GM06990 (cell line): ENCODE data around the gene KSR1.

Source experiments
- DNase-seq: peaks from one replicate; pipeline ENCODE4 v3.0.0-alpha.2; 2011; ENCODE audit not compliant: insufficient read length; ENCODE audit errors: extremely low read depth
- H3K27me3 ChIP-seq: replicated peaks from 2 replicates; pipeline ENCODE4 v1.6.0; 2011; ENCODE audit warnings: low read length; ENCODE audit not compliant: control insufficient read depth, insufficient read depth
- H3K36me3 ChIP-seq: 2 replicates; pipeline ENCODE4 v1.5.1; 2011; ENCODE audit warnings: low read length; ENCODE audit not compliant: control insufficient read depth, insufficient read depth
- H3K4me3 ChIP-seq: replicated peaks from 2 replicates; pipeline ENCODE4 v1.5.1; 2011; ENCODE audit warnings: low read depth, mild to moderate bottlenecking, control low read depth, low read length
- CTCF ChIP-seq: IDR thresholded peaks from 2 replicates; pipeline ENCODE4 v1.5.1; 2011; ENCODE audit warnings: low read length, control low read depth, mild to moderate bottlenecking, inconsistent platforms; ENCODE audit not compliant: insufficient read depth, poor library complexity, severe bottlenecking

KSR1 gene

DNA sequence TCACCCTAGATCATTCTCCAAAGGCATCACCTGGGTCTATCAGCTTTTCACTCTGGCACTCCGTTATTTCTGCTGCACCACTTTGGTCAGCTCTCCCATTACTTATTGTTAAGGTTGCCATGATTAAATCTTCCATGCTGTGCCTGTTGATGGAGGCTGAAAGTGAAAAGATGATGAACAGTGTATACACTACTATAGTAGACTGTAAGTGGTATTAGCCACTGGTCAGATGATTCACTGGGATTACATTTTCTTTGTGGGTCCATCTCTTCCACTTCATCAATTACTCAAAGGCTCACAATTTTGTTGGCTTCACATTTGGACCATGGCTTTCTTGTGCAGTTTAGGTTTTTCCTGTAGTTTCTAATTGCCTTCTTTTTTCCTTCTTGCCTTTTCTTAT, 158.9 kb downstream of the KSR1 start:
- DNase-seq: no peak
- peaks cover 28% of the 10 kb centered on the region for H3K36me3 ChIP-seq
- no peak for TF ChIP-seq CTCF

GRCh38 chr17:27616414-27616813, 160.2 kb downstream of the KSR1 start:
- Histone ChIP-seq H3K4me3 (no peak overlapping the region), H3K27me3 (no peaks in the 10 kb centered on the region), H3K36me3 (peaks cover 28% of the 10 kb centered on the region)
- no peak for DNase-seq
- no peak for TF ChIP-seq CTCF

More for the DNA sequence above, 158.9 kb downstream of the KSR1 start:
- H3K4me3 ChIP-seq: no peak overlapping the region
- H3K27me3 ChIP-seq: no peaks in the 10 kb centered on the region

DNA sequence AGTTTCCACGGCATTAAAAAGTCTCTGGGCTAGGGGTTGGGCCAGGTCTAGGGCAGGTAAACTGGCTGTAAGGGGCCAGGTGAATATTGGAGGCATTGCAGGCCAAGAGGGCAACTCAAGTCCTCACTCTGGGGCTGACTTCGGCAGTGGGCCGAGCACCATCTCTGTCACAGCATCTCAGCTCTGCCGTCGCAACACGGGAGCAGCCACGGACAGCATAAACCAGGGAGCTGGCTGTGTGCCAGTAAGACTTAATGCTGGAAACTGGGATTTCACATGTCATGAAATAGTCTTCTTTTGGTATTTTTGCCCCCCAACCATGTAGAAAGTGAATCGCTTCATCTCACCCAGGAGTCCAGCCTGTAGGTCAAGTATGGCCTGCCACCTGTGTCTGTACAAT, 162.2 kb downstream of the KSR1 start:
- TF ChIP-seq CTCF: no peak
- Histone ChIP-seq H3K36me3 (peaks cover 30% of the 10 kb centered on the region), H3K27me3 (no peaks in the 10 kb centered on the region), H3K4me3 (no peak overlapping the region)
- no peak for DNase-seq

GRCh38 chr17:27620721-27621120, 164.5 kb downstream of the KSR1 start:
- no peak overlapping the region for H3K4me3 ChIP-seq
- TF ChIP-seq CTCF: no peak
- H3K27me3 ChIP-seq: no peaks in the 10 kb centered on the region
- H3K36me3 ChIP-seq: peaks cover 39% of the 10 kb centered on the region
- no peak for DNase-seq

DNA sequence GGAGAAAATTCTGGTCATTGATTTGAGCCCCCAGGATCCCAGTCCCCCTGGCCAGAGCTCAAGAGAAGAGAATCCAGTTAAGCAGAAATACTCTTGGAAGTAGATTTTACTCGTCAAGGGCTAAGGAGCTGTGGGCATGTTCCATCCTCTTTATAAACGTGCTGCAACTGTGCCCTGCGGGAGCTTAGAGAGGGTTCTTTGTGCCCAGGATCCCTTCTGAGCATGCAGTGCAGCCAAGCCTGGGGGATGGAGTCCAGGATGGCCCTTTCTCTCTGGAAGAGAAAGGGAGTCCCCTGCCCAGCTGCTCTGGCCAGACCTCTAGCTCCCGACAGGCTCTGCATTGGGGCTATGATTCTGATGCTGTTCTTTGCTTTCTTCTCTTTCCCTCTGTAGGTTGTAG, 165.3 kb downstream of the KSR1 start:
- no peak for DNase-seq
- Histone ChIP-seq H3K27me3 (no peaks in the 10 kb centered on the region), H3K36me3 (peaks cover 39% of the 10 kb centered on the region), H3K4me3 (no peak overlapping the region)
- no peak for TF ChIP-seq CTCF

- H3K36me3 ChIP-seq: peaks cover 34% of the 10 kb centered on the region
These were observed 165.8 kb downstream of the KSR1 start for GRCh38 chr17:27621942-27622559.

More at GRCh38 chr17:27621942-27622559, 165.8 kb downstream of the KSR1 start:
- no peak for TF ChIP-seq CTCF
- no peak for DNase-seq
- H3K4me3 ChIP-seq: no peak overlapping the region
- H3K27me3 ChIP-seq: no peaks in the 10 kb centered on the region
